ENCODE measurements around the gene ABITRAM.
"Not testable (repeated sequence)": the region's sequence is repeated elsewhere in the genome, so short reads cannot be mapped to it uniquely, and the experiment has no call there.

ABITRAM gene

DNA sequence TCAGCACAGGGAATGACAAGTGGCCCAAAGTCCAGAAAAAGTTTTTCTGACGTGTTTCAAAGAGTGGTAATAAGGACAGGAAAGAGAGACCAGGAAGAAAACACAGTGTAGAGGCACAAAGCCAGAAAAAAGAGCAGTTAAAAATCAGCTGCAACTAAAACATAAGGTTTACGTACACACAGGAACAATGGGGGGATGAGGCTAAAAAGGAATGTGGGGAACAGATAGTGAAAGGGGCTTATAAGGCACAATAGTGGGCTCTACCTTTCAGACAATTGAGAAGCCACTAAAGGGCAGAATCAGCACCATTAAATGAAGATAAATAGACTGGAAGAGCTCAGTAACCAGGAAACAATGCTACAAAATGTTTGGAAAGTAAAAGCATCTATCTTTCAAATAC is 5.8 kb upstream of the ABITRAM start:
- no peak for DNase-seq (ENCODE audit: low read depth)

DNA sequence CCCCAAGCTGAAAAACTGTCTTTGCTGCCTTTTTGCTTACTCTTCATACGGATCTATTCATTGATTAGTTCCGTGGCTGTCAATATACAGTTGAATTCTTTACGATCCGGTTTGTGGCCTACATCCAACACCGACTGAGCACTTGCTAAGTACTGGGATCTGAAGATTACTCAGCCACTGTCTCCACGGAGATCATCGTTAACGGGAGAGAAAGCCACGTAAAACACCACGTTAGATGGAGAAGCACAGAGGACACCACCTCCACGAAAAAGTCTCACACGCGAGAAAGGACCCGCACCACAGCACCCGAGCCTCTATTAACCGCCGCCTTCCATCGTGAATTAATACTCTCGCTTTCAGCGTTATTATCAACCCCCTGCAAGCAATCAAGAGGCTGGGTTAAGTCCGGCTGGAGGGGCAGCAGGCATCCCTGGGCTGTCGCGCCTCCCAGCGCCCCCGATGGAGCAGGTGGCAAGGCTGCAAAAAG is 926 bp upstream of the ABITRAM start:
- DNase-seq (ENCODE audit: low read depth) = no peak

DNA sequence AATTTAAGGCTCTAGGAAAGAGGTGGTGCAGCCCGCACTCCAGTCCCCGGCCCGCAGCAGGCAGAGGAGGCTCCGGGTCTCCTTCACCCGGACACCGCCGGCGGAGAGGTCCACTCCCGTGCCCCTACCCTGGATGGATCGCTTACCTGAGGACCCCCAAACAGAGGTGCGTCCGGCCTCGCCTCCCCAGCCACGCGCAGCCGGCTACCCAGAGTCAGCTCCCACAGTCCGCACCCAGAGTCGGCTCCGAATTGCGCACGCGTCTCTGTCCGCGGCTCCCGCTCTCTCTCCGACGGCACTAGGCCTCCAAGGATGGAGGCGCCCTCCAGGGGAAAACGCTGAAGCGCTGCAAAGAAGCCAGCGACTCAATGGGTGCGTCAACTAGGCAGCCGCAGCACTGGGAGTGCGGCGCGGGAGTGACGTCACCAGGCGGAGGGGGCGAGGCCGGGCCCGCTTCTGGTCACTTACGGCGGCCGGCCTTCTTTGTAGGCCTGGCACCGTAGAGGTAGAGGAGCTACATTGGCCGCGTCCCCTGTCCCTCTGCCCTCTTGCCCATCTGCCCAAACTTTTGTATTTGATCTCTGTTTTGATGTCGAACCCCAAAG is 380 bp upstream of the ABITRAM start, which contains the start of gene ELP1:
Gene ELP1, minus strand, starts transcription at position 407 of the 605 bp plus-strand sequence. CDS start 2,978 bp downstream, outside the sequence.
- DNase-seq (ENCODE audit: low read depth) = peak; percentile 88

DNA sequence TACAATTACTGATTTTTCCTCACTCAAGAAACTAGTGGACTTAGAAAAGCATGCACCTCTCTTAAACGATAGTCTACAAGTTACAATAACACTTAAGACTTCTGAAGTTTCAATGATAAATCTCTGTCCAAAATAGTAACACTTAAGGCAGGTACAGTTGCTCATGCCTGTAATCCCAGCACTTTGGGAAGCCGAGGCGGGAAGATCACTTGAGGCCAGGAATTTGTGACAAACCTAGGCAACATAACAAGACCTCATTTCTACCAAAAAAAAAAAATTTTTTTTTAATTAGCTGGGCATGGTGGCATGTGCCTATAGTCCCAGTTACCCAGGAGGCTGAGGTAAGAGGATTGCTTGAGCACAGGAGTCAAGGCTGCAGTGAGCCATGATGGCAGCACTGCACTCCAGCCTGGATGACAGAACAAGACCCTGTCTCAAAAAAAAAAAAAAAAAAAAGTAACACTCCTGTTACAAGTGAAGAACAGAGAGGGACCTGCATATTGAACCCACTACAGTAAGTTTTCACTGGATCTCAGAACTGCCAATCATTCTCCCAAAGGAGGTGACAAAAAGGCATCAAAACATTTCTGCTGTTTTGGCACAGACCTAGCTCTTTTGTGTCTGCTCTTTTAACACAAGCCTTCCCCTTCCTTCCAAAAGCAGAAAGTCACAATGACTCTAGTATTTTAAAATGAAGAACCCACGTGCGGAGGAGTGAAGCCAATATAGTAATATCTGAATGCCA is 3.5 kb downstream of the ABITRAM start:
- DNase-seq (ENCODE audit: low read depth) = no peak

DNA sequence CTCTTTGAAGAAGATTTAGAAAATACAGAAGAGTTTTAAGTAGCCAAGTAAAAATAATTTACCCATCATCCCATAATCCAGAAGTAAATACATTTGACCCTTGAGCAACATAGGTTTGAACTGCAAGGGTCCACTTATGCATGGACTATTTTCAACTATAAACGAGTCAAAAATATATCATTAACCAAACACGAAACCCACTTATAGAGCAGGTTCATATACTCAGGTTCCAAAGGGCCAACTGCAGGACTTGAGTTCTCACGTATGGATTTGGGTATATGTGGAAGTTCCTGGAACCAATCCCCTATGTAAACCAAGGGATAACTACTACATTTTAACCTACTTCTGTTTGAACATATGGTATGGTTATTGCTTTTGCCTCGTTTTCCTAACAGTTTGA is 5.8 kb downstream of the ABITRAM start:
- no peak for DNase-seq (ENCODE audit: low read depth)

DNA sequence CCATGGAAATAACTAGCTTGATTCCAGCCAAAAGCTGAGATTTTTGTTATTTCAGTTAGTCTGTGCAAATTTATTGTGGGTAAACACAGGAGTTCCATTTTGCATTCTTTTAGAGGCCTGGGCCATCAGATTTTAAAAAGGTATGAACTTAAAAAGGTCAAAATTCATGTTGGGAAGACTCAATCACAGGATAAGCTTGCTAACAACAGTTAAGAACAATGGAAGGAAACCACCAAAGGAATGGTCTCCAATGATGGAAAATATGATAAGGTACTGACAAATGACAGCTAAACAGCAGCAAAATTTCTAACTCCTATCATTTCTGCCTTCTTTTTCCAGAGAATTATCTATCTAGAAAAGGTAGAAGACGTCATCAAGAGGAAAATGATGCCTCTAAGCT is 16.0 kb downstream of the ABITRAM start:
- DNase-seq (ENCODE audit: low read depth) = no peak

DNA sequence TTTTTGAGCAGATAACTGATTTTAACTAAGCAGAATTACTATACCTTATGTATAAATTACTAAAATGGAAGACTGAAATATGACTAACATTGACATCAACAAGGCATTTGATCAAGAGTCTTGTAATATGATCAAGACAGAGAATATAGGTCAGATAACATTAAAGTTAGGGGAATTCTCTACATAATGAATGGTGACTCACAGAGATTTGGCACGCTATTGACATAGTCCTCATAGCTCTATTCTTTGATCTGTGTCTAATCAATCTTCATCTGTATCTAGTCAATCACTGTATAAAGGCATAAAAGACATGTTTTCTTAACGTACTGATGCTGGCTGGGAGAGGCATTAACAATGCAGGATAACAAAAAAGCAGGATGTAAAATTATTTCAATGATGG is 17.4 kb downstream of the ABITRAM start:
- DNase-seq (ENCODE audit: low read depth) = no peak

DNA sequence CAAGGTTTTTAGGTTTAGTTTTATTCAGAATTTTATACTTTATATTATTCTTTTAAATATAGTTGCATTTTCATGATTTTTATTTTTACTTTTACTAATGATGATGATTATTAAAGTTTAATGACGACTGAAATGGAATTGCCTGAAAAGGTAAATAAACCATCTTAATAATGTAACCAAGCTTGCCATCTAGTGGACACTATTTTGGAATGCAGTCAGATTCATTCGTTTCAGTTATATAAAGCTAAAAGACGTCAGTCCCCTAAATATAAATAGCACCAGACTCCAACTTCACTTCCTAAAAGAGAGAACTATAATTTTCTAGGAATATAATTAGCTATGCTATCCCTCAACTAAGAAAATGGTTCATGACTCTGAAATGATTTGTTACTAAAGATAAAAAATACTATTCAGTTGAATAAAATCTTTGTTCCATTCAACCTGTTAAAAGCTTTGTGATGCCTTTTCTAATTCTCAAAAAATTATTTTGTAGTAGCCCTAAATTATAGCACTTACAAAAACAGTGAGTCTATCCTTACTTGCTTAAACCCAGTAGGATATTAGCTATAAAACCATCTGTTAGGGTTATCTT is 19.9 kb downstream of the ABITRAM start:
- DNase-seq (ENCODE audit: low read depth) = no peak

DNA sequence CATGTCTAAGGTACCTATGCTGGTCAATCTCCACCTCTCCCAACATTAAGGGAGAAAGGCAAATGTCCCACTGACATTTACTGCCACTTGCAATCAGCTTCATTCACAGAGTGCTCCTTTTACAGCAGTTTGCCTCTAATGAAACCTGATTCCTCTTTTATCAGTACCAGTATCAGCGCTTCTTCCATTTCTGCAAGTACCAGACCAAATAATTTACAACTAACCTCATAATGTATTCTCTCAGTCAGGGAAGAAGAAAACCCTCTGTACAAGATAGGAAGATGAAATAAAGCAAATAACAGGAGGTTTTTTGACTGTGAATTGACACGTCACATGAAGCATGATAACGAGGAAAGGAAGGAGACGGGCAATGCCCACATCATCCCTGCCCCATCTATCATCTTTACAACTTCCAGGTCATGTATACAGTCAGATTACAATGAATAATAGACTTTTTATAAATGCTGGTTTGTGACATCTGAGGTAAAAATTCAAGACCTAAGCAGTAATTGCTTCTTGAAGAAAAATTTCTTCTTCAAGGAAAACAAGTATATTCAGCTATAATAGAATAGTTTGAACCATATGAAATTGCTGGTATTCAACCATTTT is 21.9 kb downstream of the ABITRAM start:
- no peak for DNase-seq (ENCODE audit: low read depth)

DNA sequence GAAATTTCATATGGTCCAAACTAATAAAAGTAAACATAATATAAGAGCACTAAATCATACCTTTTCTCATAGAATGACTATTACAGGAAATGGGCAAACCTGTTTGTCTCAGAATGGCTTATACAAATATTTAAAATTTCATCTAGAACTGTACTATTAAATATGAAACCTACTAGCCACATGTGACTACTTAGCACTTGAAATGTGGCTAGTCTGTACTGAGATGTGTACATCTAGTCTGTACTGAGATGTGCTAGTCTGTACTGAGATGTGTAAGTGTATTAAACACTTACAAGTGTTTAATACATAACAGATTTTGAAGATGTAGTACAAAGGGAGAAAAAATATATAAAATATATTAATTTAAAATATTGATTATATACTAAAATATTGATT is 22.4 kb downstream of the ABITRAM start:
- DNase-seq (ENCODE audit: low read depth) = no peak

DNA sequence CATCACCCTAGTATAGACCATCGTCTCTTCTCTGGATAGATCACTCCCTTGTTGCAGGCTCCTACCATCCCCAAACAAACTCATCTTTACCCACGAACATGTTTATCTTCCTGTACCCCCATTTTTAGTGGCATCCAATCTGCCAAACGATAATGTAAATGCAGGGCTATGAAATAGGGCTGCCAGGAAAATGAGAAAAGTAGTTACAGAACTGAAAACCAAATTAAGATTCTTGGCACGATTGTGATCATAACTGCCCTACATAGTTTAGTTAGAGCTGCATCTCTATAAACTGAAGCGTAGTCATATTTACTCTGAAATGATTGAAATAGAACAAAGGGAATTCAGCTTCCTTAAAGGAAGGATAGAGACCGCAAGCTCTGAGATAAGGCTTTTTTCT is 26.1 kb downstream of the ABITRAM start:
- no peak for DNase-seq (ENCODE audit: low read depth)

DNA sequence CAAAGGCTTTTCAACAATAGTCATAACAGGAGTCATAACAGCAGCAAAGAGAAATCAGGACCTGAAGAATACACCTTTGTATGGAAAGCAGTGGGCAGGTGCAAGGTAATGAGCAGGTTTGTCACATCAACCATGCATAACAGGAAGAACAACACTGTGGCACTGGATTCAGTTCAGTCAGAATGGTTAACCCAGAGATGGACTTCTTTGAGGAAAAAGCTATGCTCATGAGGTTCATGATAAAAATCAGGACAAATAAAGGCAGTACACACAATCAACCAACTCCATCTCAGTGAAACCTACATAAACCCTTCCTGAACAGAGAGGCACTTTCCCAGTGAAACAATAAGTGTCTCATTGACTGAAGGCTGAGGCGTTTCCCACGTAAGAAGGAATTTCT is 27.0 kb downstream of the ABITRAM start:
- no peak for DNase-seq (ENCODE audit: low read depth)

DNA sequence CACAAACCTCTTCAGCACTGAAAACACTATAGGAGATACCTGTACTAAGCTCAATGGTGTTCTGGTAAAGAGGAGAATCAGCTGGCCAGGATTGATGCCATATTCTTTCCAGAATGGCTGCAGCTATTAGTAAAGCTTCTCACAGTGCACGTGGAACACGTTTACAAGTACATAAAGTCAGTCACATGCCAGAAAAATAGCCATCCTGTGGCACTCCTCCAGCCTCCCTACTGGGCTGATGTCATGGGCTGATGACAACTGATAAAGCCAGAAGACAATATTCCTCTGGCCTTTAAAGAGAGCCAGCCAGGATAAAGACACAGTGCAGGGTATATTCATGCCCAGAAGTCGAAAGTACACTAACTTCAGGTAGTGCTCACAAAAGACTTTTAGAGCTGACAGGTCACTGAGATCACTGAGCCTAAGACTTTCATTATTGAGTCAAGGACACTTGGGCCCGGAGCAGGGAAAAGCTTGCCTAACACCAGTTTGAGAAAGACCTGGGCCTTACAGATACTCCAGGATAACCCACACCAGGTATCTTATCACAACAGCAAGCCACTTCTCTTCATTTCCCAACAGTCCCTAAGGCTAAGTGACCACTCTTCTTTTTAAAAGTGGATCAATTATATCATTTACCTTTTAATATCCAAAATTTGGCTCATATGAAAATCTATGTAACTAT is 29.4 kb downstream of the ABITRAM start:
- DNase-seq (ENCODE audit: low read depth) = no peak

DNA sequence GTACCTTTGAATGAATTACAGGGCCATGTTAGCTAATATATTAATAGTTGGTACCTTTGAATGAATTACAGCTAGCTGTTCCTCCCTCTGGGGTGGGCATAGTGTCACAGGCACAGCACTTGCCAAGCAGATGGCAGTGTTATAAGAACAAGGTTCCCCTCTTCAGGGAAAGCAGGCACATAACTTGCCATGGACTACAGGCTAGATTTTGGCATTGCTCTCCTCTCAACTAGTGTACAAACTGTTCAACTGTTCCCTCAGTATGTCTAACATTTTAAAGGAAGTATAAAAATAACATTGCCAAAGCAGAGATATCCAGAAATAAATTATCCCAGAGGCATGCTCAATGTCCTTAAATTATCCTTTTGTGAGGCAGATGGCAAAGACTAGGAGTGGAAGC is 33.7 kb downstream of the ABITRAM start:
- no peak for DNase-seq (ENCODE audit: low read depth)

DNA sequence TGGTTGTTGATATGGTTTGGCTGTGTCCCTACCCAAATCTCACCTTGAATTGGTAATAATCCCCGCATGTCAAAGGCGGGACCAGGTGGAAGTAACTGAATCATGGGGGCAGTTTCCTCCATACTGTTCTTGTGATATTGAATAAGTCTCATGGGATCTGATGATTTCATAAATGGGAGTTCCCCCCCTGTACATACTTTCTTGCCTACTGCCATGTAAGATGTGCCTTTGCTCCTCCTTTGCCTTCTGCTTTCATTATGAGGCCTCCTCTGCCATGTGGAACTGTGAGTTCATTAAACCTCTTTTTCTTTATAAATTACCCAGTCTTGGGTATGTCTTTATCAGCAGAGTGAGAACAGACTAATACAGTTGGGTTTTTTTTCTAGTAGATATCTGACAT is 37.2 kb downstream of the ABITRAM start:
- DNase-seq (ENCODE audit: low read depth) = not testable (repeated sequence)

DNA sequence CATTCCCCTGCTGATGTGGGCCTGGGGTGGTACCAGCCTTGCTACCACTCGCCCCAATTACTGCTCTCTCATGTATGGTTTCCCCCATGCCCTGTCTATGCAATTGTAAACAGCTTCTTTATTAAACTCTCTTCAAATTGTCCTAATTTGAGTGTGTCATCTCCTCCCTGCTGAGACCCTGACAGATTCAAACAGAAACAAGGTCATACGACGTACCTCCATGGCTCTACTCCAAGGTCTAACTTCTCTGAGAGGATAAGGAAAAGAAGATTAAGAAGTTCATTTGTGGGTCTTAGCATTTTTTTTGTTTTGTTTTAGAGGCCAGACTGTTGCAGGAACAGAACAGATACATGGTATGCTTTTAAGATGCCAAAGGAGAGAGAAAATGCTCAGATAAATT is 38.0 kb downstream of the ABITRAM start:
- DNase-seq (ENCODE audit: low read depth) = no peak

DNA sequence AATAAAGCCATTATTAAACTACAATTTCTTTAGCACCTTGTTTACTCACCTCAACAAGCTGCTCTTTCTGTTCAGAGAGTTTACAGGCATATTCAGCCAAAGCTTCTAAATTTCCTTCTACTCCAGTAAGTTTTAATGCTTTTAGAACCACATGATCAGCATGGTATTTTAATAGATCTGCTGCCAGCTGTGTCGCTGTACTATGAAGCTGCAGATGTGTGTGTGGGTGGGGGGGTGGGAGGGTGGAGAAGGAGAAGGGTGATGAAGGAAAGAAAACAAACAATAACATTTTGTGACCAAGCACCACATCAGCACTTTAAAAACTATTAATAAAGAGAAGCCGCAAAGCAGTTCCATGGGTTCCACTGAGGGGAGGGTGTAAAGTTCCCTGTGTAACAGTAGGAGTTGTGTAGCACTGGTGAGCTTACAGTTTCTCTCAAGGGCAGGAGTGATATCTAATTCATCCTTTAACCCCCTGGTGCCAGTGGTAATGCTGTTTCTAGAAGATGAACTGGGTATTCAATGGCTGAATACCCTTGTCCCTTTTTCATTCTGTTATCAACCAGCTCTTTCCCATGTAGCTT is 38.5 kb downstream of the ABITRAM start:
- DNase-seq (ENCODE audit: low read depth) = no peak

DNA sequence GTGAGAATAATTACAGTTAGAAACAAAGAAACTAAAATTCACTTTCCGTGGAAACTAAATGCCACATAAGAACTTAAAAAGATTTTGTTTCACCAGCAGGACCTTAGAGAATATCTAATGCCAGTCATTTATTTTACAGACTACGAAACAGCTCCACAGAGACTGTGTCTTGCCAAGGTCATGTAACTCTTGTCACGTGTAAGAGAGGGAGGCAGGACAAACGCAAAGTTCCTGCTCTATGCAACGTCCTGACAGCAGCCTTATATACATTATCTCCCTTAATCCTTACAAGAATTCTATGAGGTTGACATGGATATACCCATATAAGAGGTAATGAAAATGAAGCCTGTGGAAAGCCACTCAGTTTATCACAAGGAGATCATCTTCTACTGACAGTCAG is 39.7 kb downstream of the ABITRAM start:
- no peak for DNase-seq (ENCODE audit: low read depth)

DNA sequence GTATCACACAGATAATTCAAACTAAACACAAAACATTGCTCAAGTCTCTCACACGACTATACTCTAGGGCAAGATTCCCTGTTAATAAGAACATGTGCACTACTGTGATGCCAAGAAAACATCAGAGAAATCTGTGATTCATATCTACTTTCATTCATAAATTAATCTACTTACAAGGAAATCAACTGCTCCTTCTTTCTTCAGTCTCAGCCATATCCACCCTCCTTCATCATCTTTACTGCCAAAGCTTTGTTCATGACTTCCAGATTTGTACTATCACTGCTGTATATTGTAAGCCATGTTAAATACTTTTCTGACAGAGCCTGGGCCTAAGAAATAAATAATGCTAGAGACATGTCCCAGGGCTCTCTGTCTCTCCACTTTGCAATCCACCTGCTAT is 44.0 kb downstream of the ABITRAM start:
- no peak for DNase-seq (ENCODE audit: low read depth)

DNA sequence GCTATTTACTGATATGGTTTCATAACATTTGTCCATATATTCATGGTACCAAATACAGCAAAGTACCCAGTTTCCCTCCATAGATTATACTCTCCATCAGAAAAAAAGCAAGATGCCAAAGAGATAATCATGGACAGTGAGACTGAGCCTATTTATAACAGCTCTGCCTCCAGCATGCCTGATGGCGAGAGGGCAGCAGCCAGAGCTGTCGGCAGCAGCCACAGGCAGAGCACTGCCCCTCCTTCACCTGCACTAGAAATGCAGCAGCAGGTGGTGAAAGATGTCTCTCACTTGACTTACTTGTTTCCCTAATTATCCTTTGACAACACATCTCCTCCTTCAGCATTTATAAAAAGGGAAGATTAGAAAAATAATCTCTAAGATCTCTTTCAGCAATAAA is 46.7 kb downstream of the ABITRAM start:
- no peak for DNase-seq (ENCODE audit: low read depth)

DNA sequence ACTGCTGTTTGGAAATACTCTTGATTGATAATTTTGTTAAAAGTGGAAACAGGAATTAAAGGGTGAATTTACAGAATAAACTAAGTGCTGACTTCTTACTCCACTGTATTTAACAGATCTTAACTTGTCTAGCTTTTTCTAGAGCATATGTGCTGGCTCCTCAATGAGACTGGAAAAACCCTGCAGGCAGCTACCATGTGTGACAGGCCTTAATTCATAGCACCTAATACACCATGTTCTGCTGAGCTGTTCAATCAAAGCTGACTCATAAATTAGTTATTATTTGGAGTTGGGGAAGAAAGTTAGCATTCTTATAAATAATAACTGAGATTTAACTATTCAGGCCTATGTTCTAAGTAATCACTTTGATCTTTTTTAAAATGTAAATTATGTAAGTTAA is 49.7 kb downstream of the ABITRAM start:
- DNase-seq (ENCODE audit: low read depth) = no peak
